GM21786 (cell line): Measurements from ENCODE around the gene RHBDD1.
A peak's percentile ranks its signal among the peaks of the same experiment; 100 is the strongest.

ENCODE experiments used
- ATAC-seq: cut with Tn5 transposase; IDR thresholded peaks from one replicate; pipeline ENCODE4 v1.9.1; 2021; ENCODE audit not compliant: unreplicated experiment

Gene RHBDD1

GRCh38 chr2:226835796-226836547, at the start of gene RHBDD1:
TSS of gene RHBDD1 (plus strand) at chr2:226836054. CDS start at chr2:226864694, 28,640 bp downstream.
- ATAC-seq: peak; percentile 81

GRCh38 chr2:226788064-226788463, 47.8 kb upstream of the RHBDD1 start:
- ATAC-seq: no peak

GRCh38 chr2:226788881-226789490, 46.9 kb upstream of the RHBDD1 start:
- ATAC-seq: no peak

GRCh38 chr2:226790011-226790410, 45.8 kb upstream of the RHBDD1 start:
- ATAC-seq: no peak

GRCh38 chr2:226790431-226790830, 45.4 kb upstream of the RHBDD1 start:
- ATAC-seq: no peak

- ATAC-seq: peak; percentile 57
Observed at GRCh38 chr2:226791056-226791486, 44.8 kb upstream of the RHBDD1 start.

GRCh38 chr2:226791487-226792081, 44.3 kb upstream of the RHBDD1 start:
- peak; percentile 96 for ATAC-seq

GRCh38 chr2:226792155-226792881, 43.5 kb upstream of the RHBDD1 start:
- no peak for ATAC-seq

- ATAC-seq: no peak
Observed at GRCh38 chr2:226793646-226794045, 42.2 kb upstream of the RHBDD1 start.

- no peak for ATAC-seq
Observed at GRCh38 chr2:226794196-226794661, 41.6 kb upstream of the RHBDD1 start.

GRCh38 chr2:226794751-226795171, 41.1 kb upstream of the RHBDD1 start:
- ATAC-seq: no peak

GRCh38 chr2:226795281-226796011, 40.4 kb upstream of the RHBDD1 start:
- no peak for ATAC-seq

- ATAC-seq: no peak
Observed at GRCh38 chr2:226796012-226796839, 39.6 kb upstream of the RHBDD1 start.

GRCh38 chr2:226796840-226797288, 39.0 kb upstream of the RHBDD1 start:
- ATAC-seq: no peak

- no peak for ATAC-seq
Observed at GRCh38 chr2:226797289-226797988, 38.4 kb upstream of the RHBDD1 start.

GRCh38 chr2:226797989-226798421, 37.8 kb upstream of the RHBDD1 start:
- ATAC-seq: no peak

- peak; percentile 27 for ATAC-seq
Observed at GRCh38 chr2:226798422-226799210, 37.2 kb upstream of the RHBDD1 start.
